Vagina (tissue), 2 donors: Measurements from ENCODE around the gene SLC26A2. TPM values are rescaled to one million over a fixed set of nuclear protein-coding genes. Genes with fewer than 3 reads are reported as not detected.
A peak's percentile ranks its signal among the peaks of the same experiment; 100 is the strongest.

Experiments used
- DNase-seq, 2 donors: peaks; one replicate each; pipeline ENCODE4 v3.0.0-alpha.2; 2017; ENCODE audit errors: extremely low spot score in 2 of 2
- H3K27ac ChIP-seq: fragments of 200-600 bp; sonication (generic); one replicate; pipeline ENCODE4 v1.5.1; 2019
- H3K27me3 ChIP-seq: fragments of 200-600 bp; sonication (generic); one replicate; pipeline ENCODE4 v1.5.1; 2019
- H3K36me3 ChIP-seq, 2 donors: fragments of 200-600 bp; sonication (generic); one replicate each; pipeline ENCODE4 v1.5.1; 2017 to 2019
- H3K4me1 ChIP-seq: fragments of 200-600 bp; sonication (generic); one replicate; pipeline ENCODE4 v1.5.1; 2019
- H3K4me3 ChIP-seq, 2 donors: fragments of 200-600 bp; sonication (generic); 1 replicate in 1 of 2; 2 replicates in 1 of 2; pipeline ENCODE4 v1.5.1; 2016 to 2019
- H3K9me3 ChIP-seq: fragments of 200-600 bp; sonication (generic); one replicate; pipeline ENCODE4 v1.5.1; 2019
- CTCF ChIP-seq, 3 experiments: fragments of 450-650 bp in 2 of 3; fragments of 200-600 bp in 1 of 3; sonication (generic) in 1 of 3; IDR thresholded peaks; one replicate each; pipeline ENCODE4 v1.5.1; 2017 to 2019; ENCODE audit warnings: antibody characterized with exemption in 3 of 3, mild to moderate bottlenecking in 2 of 3, moderate library complexity in 2 of 3
- POLR2A ChIP-seq, 2 donors: fragments of 450-650 bp; IDR thresholded peaks; one replicate each; pipeline ENCODE4 v1.6.1; 2017; ENCODE audit warnings: antibody characterized with exemption in 2 of 2, mild to moderate bottlenecking in 2 of 2, moderate library complexity in 2 of 2
- POLR2AphosphoS5 ChIP-seq, 2 donors: sonication (generic); formaldehyde crosslinking; IDR thresholded peaks; one replicate each; pipeline ENCODE4 v1.9.0; 2017; ENCODE audit warnings: antibody characterized with exemption in 2 of 2, mild to moderate bottlenecking in 2 of 2, low read depth in 1 of 2; ENCODE audit not compliant: insufficient read depth in 1 of 2
- intact Hi-C: fragments of 100-400 bp; cut with DNase I; formaldehyde crosslinking; loops from one replicate; pipeline ENCODE4 v1.15.1; 2023
- total RNA-seq: library from RNA; depleted of rRNA; stranded (reverse); fragments of >200 nt; gene quantifications from one replicate; pipeline ENCODE4 v1.2.3, GENCODE V29; 2016

The SLC26A2 gene
- total RNA-seq, 1 donor from 2014 or later, result 13.3 TPM

- TF ChIP-seq POLR2A (IDR thresholded peaks at IDR 0.05) (no peak), CTCF (IDR thresholded peaks at IDR 0.05) (no peak), POLR2AphosphoS5 (IDR thresholded peaks at IDR 0.05; ENCODE audit: insufficient read depth in 1 of 2, low read depth in 1 of 2) (no peak)
- no peaks in the 10 kb centered on the region for H3K27me3 ChIP-seq
- no peak overlapping the region for H3K27ac ChIP-seq
- intact Hi-C loops, result loop anchor here (10.0 kb wide), 1 partner anchor 361 kb away; no protein-coding TSS in a partner anchor
- H3K4me3 ChIP-seq, result no peak overlapping the region
- H3K36me3 ChIP-seq, result no peaks in the 10 kb centered on the region
- no peaks in the 10 kb centered on the region for H3K9me3 ChIP-seq
- peaks cover 26% of the 10 kb centered on the region for H3K4me1 ChIP-seq
- DNase-seq, result no peak
Measured at GRCh38 chr5:149995385-149996204, 35.0 kb downstream of the SLC26A2 start.

- no peak overlapping the region for H3K27ac ChIP-seq
Measured at GRCh38 chr5:149996205-149996890, 35.8 kb downstream of the SLC26A2 start.

GRCh38 chr5:149998281-149998680 is 37.7 kb downstream of the SLC26A2 start:
- H3K27me3 ChIP-seq, result no peaks in the 10 kb centered on the region
- H3K27ac ChIP-seq, result no peak overlapping the region
- H3K4me1 ChIP-seq, result peaks cover 47% of the 10 kb centered on the region
- no peaks in the 10 kb centered on the region for H3K36me3 ChIP-seq
- intact Hi-C loops, result loop anchor here (10.0 kb wide), 1 partner anchor 363 kb away; no protein-coding TSS in a partner anchor
- TF ChIP-seq POLR2AphosphoS5 (IDR thresholded peaks at IDR 0.05; ENCODE audit: insufficient read depth in 1 of 2, low read depth in 1 of 2) (no peak), POLR2A (IDR thresholded peaks at IDR 0.05) (no peak), CTCF (IDR thresholded peaks at IDR 0.05) (no peak)
- DNase-seq, result no peak
- H3K4me3 ChIP-seq, result no peak overlapping the region
- no peaks in the 10 kb centered on the region for H3K9me3 ChIP-seq

More at GRCh38 chr5:149996205-149996890, 35.8 kb downstream of the SLC26A2 start:
- intact Hi-C loops, result loop anchor here (10.0 kb wide), 1 partner anchor 362 kb away; no protein-coding TSS in a partner anchor
- Histone ChIP-seq H3K9me3 (no peaks in the 10 kb centered on the region), H3K4me1 (peaks cover 28% of the 10 kb centered on the region), H3K4me3 (no peak overlapping the region), H3K27me3 (no peaks in the 10 kb centered on the region), H3K36me3 (no peaks in the 10 kb centered on the region)
- no peak for DNase-seq
- no peak for TF ChIP-seq POLR2AphosphoS5 (IDR thresholded peaks at IDR 0.05; ENCODE audit: insufficient read depth in 1 of 2, low read depth in 1 of 2)
- TF ChIP-seq POLR2A (IDR thresholded peaks at IDR 0.05), result no peak
- no peak for TF ChIP-seq CTCF (IDR thresholded peaks at IDR 0.05)

GRCh38 chr5:149999359-149999758 is 38.8 kb downstream of the SLC26A2 start:
- TF ChIP-seq POLR2A (IDR thresholded peaks at IDR 0.05) (no peak), POLR2AphosphoS5 (IDR thresholded peaks at IDR 0.05; ENCODE audit: insufficient read depth in 1 of 2, low read depth in 1 of 2) (no peak)
- Histone ChIP-seq H3K36me3 (no peaks in the 10 kb centered on the region), H3K4me3 (peak overlapping the region; percentile 80 to 94), H3K27ac (peak overlapping the region; percentile 87), H3K4me1 (peaks cover 51% of the 10 kb centered on the region), H3K9me3 (no peaks in the 10 kb centered on the region), H3K27me3 (no peaks in the 10 kb centered on the region)
- intact Hi-C loops, result loop anchor here (10.0 kb wide), 1 partner anchor 365 kb away; no protein-coding TSS in a partner anchor
- no peak for DNase-seq

GRCh38 chr5:149999866-150000255 is 39.3 kb downstream of the SLC26A2 start:
- no peak for TF ChIP-seq CTCF (IDR thresholded peaks at IDR 0.05)
- no peak for DNase-seq
- intact Hi-C loops, result loop anchor here (10.0 kb wide), 1 partner anchor 365 kb away; no protein-coding TSS in a partner anchor

More at GRCh38 chr5:149999866-150000255, 39.3 kb downstream of the SLC26A2 start:
- peaks cover 55% of the 10 kb centered on the region for H3K4me1 ChIP-seq
- no peaks in the 10 kb centered on the region for H3K27me3 ChIP-seq
- H3K9me3 ChIP-seq, result no peaks in the 10 kb centered on the region
- H3K4me3 ChIP-seq, result peak overlapping the region; percentile 80 to 94
- H3K27ac ChIP-seq, result peak overlapping the region; percentile 87
- peaks cover 0 to 5% of the 10 kb centered on the region in 2 donors for H3K36me3 ChIP-seq
